ENCODE results near the gene CHST9. TPM values are rescaled to one million over a fixed set of nuclear protein-coding genes. Genes with fewer than 3 reads are reported as not detected.

Gene CHST9
- total RNA-seq, 1 donor from 2014 or later: 38.9 TPM

- TF ChIP-seq, protein P1, sequence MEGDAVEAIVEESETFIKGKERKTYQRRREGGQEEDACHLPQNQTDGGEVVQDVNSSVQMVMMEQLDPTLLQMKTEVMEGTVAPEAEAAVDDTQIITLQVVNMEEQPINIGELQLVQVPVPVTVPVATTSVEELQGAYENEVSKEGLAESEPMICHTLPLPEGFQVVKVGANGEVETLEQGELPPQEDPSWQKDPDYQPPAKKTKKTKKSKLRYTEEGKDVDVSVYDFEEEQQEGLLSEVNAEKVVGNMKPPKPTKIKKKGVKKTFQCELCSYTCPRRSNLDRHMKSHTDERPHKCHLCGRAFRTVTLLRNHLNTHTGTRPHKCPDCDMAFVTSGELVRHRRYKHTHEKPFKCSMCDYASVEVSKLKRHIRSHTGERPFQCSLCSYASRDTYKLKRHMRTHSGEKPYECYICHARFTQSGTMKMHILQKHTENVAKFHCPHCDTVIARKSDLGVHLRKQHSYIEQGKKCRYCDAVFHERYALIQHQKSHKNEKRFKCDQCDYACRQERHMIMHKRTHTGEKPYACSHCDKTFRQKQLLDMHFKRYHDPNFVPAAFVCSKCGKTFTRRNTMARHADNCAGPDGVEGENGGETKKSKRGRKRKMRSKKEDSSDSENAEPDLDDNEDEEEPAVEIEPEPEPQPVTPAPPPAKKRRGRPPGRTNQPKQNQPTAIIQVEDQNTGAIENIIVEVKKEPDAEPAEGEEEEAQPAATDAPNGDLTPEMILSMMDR (IDR thresholded peaks at IDR 0.05; ENCODE audit: unreplicated experiment): no peak
- peaks cover 1% of the 10 kb centered on the region for H3K4me1 Mint-ChIP-seq (ENCODE audit: low read depth)
- H3K27ac Mint-ChIP-seq: no peak overlapping the region
- no peak for DNase-seq (ENCODE audit: low spot score, unreplicated experiment)
- H3K4me3 Mint-ChIP-seq (ENCODE audit: low read depth): no peak overlapping the region
- no peaks in the 10 kb centered on the region for H3K9me3 Mint-ChIP-seq (ENCODE audit: low read depth)
- peaks cover 40% of the 10 kb centered on the region for H3K27me3 Mint-ChIP-seq
- H3K36me3 Mint-ChIP-seq (ENCODE audit: insufficient read depth): no peaks in the 10 kb centered on the region
These were observed 316.0 kb downstream of the CHST9 start for GRCh38 chr18:26868968-26869586.

DNA sequence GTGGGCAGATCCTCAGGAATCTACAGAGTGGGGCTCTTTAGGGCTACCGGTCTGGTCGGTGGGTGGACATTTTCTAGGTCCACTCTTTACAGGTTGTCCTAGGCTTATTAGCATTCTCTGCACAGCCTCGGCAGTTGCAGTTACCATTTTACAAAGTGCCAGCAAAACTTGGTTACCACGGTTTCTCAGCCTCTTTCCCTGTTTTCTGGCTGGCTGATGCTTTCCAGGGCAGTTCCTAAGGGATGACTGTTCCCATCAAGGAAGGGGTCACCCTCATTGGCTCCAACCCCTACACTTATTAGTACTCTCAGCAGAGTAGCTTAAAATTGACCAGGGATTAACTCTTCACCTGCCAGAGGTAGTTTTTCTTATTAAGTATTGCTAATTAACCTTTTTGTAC lies 317.6 kb downstream of the CHST9 start:
- no peak for DNase-seq (ENCODE audit: low spot score, unreplicated experiment)
- Mint-ChIP-seq H3K36me3 (ENCODE audit: insufficient read depth) (no peaks in the 10 kb centered on the region), H3K9me3 (ENCODE audit: low read depth) (no peaks in the 10 kb centered on the region), H3K27me3 (peaks cover 52% of the 10 kb centered on the region), H3K4me1 (ENCODE audit: low read depth) (peaks cover 1% of the 10 kb centered on the region), H3K4me3 (ENCODE audit: low read depth) (no peak overlapping the region), H3K27ac (no peak overlapping the region)
- TF ChIP-seq, protein P1 (IDR thresholded peaks at IDR 0.05; ENCODE audit: unreplicated experiment): no peak

- Mint-ChIP-seq H3K27ac (no peak within 1 kb of the TSS), H3K36me3 (ENCODE audit: insufficient read depth) (no peaks in the 10 kb centered on the region), H3K9me3 (ENCODE audit: low read depth) (no peaks in the 10 kb centered on the region), H3K4me1 (ENCODE audit: low read depth) (peaks cover 1% of the 10 kb centered on the region), H3K27me3 (peaks cover 70% of the 10 kb centered on the region), H3K4me3 (ENCODE audit: low read depth) (no peak within 1 kb of the TSS)
- TF ChIP-seq, protein P1 (IDR thresholded peaks at IDR 0.05; ENCODE audit: unreplicated experiment): no peak
- DNase-seq (ENCODE audit: low spot score, unreplicated experiment): no peak
These were observed 319.6 kb downstream of the CHST9 start, which contains the start of gene AQP4 for GRCh38 chr18:26865557-26865956. Gene AQP4, minus strand, starts transcription at chr18:26865707. Its CDS starts 18 bp downstream, at chr18:26865689.

GRCh38 chr18:26864658-26865057 lies 320.4 kb downstream of the CHST9 start:
- TF ChIP-seq, protein P1 (IDR thresholded peaks at IDR 0.05; ENCODE audit: unreplicated experiment): no peak

GRCh38 chr18:26863921-26864497 lies 321.1 kb downstream of the CHST9 start:
- H3K27ac Mint-ChIP-seq: no peak overlapping the region
- H3K36me3 Mint-ChIP-seq (ENCODE audit: insufficient read depth): no peaks in the 10 kb centered on the region
- H3K27me3 Mint-ChIP-seq: peaks cover 70% of the 10 kb centered on the region
- H3K4me3 Mint-ChIP-seq (ENCODE audit: low read depth): peak overlapping the region; percentile 52
- TF ChIP-seq, protein P1 (IDR thresholded peaks at IDR 0.05; ENCODE audit: unreplicated experiment): no peak
- no peak for DNase-seq (ENCODE audit: low spot score, unreplicated experiment)
- no peaks in the 10 kb centered on the region for H3K9me3 Mint-ChIP-seq (ENCODE audit: low read depth)
- H3K4me1 Mint-ChIP-seq (ENCODE audit: low read depth): peaks cover under 1% of the 10 kb centered on the region

More at GRCh38 chr18:26864658-26865057, 320.4 kb downstream of the CHST9 start:
- H3K27me3 Mint-ChIP-seq: peaks cover 70% of the 10 kb centered on the region
- DNase-seq (ENCODE audit: low spot score, unreplicated experiment): no peak
- no peak overlapping the region for H3K27ac Mint-ChIP-seq
- H3K4me3 Mint-ChIP-seq (ENCODE audit: low read depth): no peak overlapping the region
- no peaks in the 10 kb centered on the region for H3K9me3 Mint-ChIP-seq (ENCODE audit: low read depth)
- peaks cover 1% of the 10 kb centered on the region for H3K4me1 Mint-ChIP-seq (ENCODE audit: low read depth)
- H3K36me3 Mint-ChIP-seq (ENCODE audit: insufficient read depth): no peaks in the 10 kb centered on the region
